GM21737 (cell line): ENCODE results near the gene CGRRF1.

ENCODE experiments used
- ATAC-seq: cut with Tn5 transposase; IDR thresholded peaks from one replicate; pipeline ENCODE4 v1.9.1; 2021; ENCODE audit warnings: mild to moderate bottlenecking, moderate library complexity; ENCODE audit not compliant: unreplicated experiment

CGRRF1 gene

DNA sequence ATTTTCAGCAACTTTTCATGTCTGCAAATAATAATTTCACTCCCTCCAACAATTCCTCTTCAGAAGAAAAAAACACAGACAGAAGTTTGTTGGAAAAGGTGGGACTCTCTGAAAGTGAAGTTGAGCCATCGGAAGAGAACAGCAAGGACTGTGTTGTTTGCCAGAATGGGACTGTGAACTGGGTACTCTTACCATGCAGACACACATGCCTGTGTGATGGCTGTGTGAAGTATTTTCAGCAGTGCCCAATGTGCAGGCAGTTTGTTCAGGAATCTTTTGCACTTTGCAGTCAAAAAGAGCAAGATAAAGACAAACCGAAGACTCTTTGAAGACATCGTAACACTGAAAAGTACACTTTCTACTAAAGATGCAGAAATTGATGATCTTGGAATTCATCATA is 28.3 kb downstream of the CGRRF1 start:
- no peak for ATAC-seq

- ATAC-seq, result no peak
Measured at GRCh38 chr14:54547583-54547982, 37.9 kb downstream of the CGRRF1 start.

DNA sequence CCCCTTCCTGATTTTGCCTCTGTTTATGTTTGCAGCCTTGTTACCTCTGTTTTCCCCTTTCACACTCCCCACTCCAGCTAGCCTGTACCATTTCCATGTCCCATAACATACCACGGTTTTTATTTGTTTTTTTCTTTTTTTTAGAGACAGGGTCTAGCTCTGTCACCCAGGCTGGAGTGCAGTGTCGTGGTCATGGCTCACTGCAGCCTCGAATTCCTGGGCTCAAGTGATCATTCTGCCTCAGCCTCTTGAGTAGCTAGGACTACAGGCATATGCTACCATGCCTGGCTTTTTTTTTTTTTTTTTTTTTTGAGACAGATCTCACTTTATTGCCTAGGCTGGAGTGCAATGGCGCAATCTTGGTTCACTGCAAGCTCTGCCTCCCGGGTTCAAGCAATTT is 38.8 kb downstream of the CGRRF1 start:
- ATAC-seq, result no peak

DNA sequence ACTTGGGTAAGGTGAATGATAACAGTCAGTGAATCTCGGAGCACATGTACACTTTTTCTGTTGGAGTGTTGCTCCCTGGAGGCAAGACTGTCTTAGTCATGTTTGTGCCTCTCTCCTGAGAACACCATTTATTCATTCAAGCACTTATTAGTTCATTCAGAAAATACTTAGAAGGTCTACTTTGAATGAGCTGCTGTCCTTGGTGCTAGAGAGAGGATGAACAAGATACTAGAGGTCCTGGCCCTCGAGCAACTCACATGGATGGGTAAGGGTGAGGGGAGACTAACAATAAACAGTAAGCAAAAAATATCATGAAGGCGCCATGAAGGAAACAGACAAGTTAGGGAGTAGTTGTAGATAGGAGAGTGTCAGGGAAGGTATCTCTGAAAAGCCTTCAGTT is 40.2 kb downstream of the CGRRF1 start:
- no peak for ATAC-seq

DNA sequence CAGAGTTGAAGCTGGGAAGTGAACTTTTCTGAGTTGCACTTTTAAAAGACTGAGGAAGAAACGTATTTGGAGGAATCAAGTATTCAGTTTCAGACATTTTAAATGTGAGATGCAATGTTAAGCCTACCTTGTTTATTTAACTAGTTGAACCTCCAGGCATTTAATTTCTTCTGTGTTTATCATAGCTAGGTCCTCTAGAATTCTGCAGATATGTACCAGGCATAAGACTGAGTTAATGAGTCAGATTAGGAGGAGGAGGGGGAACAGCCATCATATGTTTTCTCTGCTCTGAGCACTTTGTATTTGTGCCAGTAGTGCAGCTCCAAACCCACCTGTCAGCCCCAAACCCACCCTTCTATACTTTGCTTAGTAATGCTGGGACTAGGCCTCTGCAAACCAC is 40.8 kb downstream of the CGRRF1 start:
- ATAC-seq, result no peak

DNA sequence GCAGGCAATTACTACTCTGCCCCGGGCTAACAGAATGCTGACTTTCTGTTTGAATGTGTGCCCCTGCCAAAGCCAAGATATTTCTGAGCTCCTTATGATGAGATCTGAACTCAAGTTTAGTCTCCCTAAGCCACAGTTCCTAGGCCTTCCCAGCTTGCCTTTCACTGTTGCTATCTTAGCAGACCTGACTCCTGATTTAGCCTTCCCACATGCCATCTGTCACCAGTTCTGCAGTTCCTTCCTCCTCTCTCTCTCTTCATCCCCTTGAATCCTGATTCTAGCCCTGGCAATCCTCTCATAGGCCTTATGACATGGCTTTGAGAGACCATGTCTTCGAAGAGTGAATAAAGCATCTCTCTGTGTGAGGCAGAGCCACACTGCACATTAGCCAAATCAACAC is 44.7 kb downstream of the CGRRF1 start:
- ATAC-seq, result no peak

DNA sequence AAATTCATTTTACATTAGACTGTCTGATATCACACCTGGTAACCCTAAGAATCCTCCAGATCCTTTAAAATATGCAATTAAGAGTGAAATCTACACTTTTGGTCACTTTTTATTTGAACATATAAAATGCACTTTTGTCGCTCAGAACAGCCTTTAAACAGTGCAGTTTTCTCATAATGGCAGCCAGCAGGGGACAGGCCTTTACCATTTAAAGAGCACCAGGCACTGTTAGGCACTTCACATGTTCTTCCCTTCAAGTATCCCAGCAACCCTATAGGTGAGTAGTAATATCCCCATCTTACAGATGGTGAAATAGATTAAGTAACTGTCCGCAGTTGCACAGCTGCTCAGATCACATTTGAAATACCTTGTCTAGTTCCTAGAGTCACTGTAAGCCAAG is 45.9 kb downstream of the CGRRF1 start:
- no peak for ATAC-seq

- no peak for ATAC-seq
Measured at GRCh38 chr14:54556535-54556934, 46.8 kb downstream of the CGRRF1 start.

DNA sequence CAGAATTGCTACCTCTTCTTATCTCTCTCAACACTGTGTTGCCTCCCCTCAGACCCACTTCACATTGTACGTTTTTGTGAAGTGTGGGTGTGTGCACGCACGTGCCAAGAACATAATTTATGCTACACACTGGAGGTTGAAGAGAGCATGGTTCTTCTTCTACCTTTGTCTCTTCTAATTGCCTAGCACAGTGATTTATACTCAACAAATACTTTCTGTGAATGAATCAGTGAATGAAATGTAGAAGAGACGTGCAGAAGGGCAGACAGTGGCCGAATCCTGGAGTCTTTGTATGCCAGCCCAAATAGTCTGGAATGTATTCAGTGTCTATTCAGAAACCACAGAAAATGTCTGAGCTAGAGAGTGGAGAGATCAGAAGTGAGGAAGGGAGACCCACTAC is 52.6 kb downstream of the CGRRF1 start:
- no peak for ATAC-seq

GRCh38 chr14:54564071-54564867 is 54.6 kb downstream of the CGRRF1 start:
- no peak for ATAC-seq

- ATAC-seq, result peak; percentile 42
Measured at GRCh38 chr14:54564868-54565784, 55.4 kb downstream of the CGRRF1 start.

DNA sequence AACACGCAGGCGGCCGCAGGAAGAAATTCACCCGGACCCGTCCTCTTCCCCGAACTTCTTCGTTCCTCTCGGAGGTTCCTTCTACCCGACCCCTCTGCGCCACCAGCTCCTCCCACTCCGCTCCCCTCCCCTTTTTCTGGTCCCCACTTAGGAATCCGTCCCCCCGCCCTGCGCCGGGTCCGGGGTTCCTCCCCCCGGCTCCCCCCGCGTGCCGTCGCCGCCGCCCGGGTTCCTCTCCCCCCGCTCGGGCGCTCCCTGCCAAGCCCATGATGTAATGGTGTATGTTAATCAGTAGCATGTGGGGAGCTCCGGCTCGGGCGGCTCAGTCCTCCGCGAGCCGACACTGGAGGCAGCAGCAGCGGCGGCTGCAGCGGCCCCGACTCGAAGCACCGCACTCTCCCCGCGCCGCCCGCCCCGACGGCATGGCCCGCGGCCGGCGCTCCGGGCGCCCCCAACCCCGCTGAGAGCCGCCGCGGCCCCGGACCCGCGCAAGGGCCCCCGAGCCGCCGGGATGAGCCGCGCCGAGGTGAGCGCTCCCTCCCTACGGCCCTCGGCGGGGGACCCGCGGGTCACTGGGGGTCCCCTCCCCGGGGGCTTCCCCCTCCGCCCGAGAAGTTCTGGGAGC is 56.2 kb downstream of the CGRRF1 start:
- ATAC-seq, result peak; percentile 40

GRCh38 chr14:54566410-54567223 is 56.9 kb downstream of the CGRRF1 start, which contains the start of gene SAMD4A:
SAMD4A (plus strand) TSS chr14:54567128; CDS start chr14:54567917, 789 bp downstream.
- ATAC-seq, result peak; percentile 38

GRCh38 chr14:54567224-54567638 is 57.5 kb downstream of the CGRRF1 start:
- ATAC-seq, result no peak

DNA sequence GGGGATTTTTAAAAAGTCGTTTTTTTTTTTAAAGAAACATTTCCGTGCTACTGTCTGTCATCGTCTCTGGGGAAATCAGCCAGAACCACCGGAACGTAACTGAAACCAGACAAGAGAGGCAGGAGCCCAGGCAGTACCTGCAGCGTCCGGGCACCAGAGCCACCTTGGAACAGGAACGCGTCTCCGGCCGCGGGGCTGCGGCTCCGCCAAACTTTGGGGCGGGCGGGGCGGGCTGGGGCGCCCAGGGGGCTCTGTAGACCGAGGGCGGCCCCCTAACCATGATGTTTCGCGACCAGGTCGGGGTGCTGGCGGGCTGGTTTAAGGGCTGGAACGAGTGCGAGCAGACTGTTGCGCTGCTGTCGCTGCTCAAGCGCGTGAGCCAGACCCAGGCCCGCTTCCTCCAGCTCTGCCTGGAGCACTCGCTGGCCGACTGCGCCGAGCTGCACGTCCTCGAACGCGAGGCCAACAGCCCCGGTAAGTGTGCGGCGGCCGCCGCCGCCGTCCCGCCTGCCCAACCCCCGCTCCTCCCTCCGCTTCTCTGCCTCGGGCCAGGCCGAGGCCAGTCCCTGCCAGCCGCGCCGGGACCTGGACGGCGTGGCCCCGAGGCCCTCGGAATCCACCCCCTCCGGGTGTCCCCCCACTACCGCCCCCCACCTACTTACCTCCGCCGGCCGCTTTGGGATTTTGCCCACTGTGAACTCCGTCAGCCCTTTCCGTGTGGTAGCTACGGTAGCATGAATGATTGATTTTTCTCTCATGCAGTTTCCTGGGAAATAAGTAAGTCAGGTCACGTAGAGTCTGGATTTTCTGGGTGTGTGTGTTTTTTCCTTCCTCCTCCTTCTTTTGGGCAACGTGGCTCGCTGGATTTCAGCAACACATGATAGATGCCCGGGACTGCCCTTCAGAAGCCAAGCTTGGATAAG is 58.2 kb downstream of the CGRRF1 start:
- no peak for ATAC-seq

DNA sequence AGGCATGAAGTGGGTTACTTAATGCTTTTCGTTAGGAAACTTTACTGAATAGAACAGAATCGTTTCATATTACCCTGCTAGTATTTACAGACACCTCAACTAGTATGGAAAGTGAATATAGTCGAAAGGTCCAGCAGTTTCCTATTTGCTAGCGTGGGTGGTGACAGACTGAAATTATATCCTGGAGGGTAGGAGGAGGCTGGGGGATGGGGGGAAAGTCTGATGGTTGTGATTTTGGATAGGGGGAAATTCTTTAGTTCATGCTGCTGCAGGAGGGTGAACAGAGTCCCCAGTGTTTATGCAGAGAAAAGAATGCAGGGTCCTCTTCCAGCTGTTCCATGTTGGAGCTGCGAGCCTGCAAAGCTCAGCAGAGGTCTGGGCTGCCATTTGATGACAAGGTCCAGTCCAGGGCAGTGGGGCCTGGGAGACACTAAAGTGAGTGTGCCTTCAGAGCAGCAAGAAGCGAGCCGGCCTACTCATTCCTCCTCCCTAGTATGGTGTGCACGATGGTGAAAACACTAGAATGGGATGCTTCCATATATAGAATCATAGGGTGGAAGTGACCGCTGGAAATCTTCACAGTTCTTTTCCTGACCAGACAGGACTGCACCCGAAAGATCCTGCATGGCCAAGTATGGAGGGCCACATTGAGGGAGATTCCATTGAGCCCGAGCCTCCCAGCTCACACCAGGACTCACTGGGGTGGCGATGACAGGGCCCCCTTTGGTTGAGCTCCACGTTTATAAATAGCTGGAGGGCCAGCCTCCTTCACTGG is 59.3 kb downstream of the CGRRF1 start:
- no peak for ATAC-seq

GRCh38 chr14:54570047-54570446 is 60.3 kb downstream of the CGRRF1 start:
- ATAC-seq, result no peak

- ATAC-seq, result no peak
Measured at GRCh38 chr14:54570631-54571415, 61.1 kb downstream of the CGRRF1 start.
